DMS53 treated with DMSO at 0.1 percent for 48 hours (cell line): ENCODE results near the gene ANKK1.
A peak's percentile ranks its signal among the peaks of the same experiment; 100 is the strongest.

Experiments
- DNase-seq: peaks from one replicate; lab custom pipeline; 2025; ENCODE audit not compliant: unreplicated experiment; lab: John Stamatoyannopoulos, UW

The ANKK1 gene

DNA sequence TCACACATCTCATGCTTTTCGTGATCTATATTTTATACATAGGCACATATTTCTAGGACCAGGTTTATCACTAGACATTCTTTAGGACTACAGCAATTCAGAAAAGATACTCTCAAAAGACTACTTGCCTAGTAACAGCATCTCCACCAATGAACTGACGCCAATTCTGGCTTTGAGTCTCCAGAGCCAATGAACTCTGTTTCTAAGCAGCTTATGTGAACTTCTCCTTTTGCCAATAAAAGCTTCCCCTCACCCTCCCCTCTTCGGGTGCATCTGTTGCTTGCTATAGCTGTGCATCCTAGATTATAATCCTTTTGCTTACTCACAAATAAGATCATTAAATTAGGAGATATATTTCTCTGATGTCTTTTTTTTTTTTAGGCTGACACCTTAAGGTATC is 11.4 kb upstream of the ANKK1 start:
- no peak for DNase-seq

- no peak for DNase-seq
These were observed 9.7 kb upstream of the ANKK1 start for GRCh38 chr11:113377681-113378412.

DNA sequence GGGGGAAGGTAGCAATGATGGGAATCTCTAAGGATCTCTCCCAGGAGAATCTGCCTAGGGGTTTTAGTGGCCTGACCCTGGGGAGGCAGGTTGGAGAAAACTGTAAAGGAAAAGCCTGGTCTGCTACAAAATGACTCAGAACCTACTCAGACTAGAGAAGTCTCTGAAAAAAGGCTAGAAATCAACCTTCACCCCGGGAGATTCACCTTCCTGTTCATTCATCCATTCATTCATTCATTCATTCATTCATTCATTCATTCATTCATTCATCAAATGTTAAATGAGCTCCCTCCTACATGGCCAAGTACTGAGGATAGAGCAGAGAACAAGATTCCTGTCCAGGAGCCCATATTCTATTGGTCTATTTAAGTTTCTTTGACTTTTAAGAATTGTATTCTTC is 8.9 kb upstream of the ANKK1 start:
- DNase-seq: no peak

DNA sequence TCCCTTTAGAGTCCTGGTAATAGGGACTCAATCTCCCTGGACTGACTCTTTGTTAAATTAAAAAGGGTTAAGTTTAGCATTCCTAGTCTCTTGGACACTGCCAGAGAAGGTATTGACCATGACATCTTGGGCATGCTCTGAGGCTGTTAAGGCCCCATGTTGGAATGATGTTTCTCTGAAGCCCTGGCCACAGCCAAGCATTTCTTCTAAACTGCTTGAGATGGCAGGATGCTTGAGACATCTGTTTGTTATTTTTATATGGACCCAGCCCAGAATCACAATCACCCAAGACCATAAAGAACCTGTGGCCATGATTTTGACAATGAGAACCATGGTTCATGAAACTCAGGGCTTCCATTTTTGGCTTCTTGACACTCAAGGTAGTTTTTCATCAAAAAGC is 5.5 kb upstream of the ANKK1 start:
- no peak for DNase-seq

DNA sequence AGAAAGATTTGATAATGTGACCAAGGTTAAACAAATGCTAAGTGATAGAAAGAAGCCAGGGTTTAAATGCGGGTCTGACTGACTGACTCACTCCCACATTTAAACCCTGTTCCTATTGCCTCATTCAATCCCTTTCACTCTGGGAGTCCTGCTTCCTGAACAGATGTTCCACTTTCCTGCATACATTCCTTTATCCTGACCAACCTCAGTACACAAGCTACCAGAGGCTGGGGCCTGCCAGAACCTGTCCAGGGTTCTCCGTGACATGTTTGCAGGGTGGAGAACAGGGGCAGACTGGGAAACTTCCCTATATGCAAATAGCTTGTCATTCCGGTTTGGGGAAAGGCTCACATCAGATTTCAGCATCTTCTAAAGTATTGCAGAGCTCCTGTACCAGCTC is 3.0 kb upstream of the ANKK1 start:
- DNase-seq: peak; percentile 88

DNA sequence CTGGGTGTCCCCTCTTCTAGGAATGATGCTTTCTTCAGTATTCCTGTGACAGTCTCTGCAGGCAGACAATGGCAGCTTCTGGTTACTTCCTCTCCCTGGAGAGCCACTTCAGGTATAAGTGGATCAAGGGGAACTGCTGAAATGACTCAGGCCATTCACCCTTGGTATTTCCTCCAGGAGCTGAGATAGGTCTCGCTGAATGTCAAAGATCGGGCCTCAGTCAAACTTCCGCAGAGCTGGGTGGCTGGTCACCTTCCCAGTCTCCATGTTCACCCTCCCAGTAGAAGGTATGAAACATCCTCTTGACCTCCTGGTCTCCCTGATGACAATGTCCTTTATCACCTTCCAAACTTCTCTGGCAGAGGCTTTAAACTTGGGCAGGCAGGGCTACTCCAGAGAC is 1.8 kb upstream of the ANKK1 start:
- DNase-seq: peak; percentile 8

GRCh38 chr11:113386866-113387265 is 713 bp upstream of the ANKK1 start:
- DNase-seq: no peak

- DNase-seq: no peak
These were observed 1.7 kb downstream of the ANKK1 start for GRCh38 chr11:113389272-113389671.

- DNase-seq: no peak
These were observed 4.8 kb downstream of the ANKK1 start for GRCh38 chr11:113392236-113392921.

GRCh38 chr11:113393501-113393985 is 6.0 kb downstream of the ANKK1 start:
- no peak for DNase-seq

GRCh38 chr11:113394919-113395318 is 7.3 kb downstream of the ANKK1 start:
- no peak for DNase-seq

DNA sequence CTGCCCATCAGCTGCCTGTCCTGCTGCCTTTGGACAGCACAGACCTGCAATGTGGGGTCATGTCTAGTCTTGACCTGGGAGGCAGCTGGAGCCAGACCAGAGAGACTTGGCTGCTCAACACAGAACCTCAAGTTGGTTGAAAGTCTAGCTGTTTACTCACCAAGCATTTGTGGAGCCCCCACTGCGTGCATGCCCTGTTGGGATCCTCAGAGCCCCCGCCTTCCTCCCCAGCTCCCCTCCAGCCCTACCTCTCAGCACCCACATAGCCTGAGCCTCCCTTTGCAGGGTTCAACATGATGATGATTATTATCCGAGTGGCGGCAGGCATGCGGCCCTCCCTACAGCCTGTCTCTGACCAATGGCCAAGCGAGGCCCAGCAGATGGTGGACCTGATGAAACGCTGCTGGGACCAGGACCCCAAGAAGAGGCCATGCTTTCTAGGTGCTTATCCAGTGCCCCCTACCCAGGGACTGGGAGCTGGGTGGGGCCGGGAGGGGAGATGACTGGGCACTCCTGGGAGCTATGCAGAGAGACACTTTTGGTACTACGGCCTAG is 8.3 kb downstream of the ANKK1 start:
- DNase-seq: no peak

- DNase-seq: no peak
These were observed 9.1 kb downstream of the ANKK1 start for GRCh38 chr11:113396690-113397089.

DNA sequence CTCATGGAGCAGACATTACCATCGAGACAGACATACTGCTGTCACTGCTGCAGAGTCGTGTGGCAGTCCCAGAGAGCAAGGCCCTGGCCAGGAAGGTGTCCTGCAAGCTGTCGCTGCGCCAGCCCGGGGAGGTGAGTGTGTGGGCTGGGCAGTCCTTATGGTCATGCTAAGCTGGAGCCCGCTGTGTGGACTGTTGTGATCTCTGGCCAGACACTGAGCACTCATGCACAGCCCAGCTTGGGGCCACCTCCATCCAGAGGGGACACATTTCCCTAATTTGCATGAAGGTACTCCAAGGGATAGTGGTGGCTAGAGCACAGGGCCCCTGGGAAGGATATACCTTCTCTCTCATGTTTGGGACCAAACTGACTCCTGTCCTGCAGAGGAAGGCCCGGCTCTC is 9.6 kb downstream of the ANKK1 start:
- no peak for DNase-seq

DNA sequence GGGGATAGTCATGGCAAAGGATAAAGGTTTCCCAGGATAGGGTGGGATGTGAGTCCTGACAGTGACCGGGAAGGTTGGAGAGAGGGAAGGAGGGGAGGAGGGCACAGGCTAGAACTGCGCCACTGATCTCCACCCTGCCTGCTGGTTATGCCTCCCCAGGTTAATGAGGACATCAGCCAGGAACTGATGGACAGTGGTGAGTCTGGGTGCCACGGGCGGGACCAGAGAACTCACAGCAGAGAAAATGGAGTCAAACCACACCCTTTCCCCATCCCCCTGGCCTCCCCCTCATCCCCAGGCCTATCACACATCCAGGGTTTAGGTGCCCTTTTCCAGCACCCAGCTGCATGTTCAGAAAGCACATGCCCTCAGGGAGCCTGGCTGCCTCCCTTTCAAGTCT is 10.2 kb downstream of the ANKK1 start:
- no peak for DNase-seq

DNA sequence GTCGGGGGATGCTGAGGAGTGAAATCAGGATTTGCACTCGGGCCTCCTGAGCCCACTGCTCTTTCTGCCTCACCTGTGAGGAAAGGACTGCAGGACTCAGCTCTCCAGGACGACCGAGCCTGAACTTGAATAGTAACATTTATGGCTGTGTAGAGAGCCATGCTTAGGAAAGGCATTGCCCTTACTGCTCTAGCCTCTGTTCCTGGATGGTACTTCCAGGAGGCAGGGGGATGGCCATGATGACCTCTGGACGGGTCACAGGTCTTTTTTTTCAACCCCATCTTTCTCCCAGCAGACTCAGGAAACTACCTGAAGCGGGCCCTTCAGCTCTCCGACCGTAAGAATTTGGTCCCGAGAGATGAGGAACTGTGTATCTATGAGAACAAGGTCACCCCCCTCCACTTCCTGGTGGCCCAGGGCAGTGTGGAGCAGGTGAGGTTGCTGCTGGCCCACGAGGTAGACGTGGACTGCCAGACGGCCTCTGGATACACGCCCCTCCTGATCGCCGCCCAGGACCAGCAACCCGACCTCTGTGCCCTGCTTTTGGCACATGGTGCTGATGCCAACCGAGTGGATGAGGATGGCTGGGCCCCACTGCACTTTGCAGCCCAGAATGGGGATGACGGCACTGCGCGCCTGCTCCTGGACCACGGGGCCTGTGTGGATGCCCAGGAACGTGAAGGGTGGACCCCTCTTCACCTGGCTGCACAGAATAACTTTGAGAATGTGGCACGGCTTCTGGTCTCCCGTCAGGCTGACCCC is 11.3 kb downstream of the ANKK1 start:
- DNase-seq: no peak

DNA sequence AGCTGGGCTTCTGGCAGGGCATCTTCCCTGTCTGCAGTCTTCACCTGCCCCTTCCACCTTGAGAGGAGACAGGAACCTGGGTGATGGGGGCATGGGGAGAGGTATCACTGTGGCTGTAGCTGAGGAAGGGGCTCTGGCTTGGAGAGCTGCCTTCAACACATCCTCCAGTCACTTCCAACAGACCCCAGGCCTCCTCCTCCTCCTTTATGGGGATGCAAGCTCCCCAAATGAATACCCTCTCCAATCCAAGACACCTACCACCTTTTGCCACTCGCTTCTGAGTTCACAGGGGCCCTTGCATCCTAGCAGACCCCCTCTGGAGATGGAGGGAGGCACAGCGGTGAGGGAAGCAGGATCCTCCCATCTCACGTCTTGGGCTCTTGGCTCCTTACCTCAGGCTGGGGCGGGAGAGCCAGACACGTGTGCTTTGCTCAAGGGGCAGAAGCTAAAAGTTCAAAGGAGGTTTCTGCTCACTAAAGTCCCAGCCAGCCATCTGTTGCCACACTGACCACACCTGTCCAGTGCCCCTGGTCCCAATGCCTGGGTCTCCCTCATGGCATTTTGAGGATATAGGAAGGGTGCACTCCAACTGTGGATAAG is 13.2 kb downstream of the ANKK1 start:
- DNase-seq: no peak

DNA sequence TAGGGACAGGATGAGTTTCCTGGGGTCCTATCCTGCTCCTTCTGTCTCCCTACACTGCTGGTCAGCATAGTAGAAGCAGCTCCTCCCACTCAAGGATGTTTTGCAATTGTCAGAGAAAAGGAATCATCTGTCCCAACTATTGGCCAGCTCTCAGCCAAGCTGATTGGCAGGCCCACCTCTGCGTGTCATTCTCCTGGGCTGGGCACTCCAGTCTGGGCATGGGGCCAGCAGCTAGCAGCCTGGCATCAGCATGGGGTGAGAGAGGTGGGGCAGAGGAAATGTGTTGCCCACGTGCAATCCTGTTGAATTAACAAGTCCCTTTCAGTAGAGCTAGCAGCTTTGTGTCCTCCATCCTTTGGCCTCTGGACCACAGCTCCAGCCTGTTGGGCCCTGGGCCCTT is 14.1 kb downstream of the ANKK1 start:
- peak; percentile 63 for DNase-seq

- DNase-seq: no peak
These were observed 17.4 kb downstream of the ANKK1 start for GRCh38 chr11:113404859-113405430.

DNA sequence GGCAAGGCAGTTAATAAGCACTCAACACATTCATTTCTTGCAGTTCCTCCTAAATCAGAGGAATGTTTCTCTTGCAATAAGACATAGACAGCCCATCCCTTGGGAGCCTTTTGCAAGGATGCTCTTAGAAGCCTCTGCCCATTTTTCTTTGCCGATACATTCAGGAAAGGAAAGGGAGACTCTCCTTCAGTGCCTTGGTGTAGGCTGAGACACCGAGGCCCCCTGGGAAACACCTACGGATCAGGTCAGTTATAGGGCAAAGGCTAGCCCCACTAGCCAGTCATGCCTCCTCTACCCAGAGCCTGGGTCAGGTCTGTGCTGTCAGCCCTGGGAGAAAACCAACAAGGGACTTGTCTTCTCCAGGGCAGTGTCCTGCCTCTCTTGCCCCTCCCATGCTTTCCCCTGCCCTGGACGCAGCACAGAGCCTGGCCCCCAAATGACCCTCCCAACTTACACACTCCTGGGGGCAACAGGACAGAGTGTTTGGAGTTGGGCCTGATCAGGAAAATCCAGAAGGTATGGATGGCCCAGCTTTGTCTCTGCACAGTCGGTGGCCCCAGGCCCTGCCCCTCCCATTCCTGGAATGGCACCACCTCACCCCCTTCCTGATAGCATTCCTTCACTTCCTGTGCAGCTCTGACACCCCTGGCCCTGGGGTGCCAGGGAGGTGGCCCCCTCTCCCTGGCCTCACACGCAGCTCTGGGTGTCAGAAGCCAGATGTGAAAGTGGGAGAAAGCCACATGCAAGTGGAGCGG is 18.3 kb downstream of the ANKK1 start:
- no peak for DNase-seq
